ENCODE data around the gene ANKRD11.

DNA sequence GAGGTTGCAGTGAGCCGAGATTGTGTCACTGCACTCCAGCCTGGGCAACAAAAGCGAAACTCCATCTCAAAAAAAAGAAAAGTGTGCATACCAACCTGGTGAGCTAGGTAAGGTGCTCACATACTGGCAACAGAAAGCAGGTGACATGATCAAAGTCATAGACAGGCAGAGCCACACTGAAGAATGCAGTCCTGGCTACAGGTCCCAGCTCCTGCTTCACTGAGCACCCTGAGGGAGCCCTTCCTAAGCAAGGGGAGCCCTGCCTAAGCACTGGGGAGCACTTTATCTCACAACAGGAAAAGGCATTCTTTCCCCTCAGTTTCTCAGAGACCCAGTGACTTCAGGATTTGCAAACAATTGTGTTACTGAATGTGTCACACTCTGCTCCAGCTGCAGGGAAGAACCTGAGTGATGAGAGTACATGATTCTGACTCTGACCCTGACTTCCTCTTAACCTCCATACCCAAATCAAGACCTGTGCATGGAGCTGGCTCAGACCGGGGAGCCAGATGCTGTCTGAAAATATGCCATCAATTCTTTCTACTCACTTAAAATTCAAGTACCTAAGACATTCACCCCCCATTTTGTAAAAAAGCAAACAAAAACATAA, 40.5 kb downstream of the ANKRD11 start:
- TF ChIP-seq POLR2A (IDR thresholded peaks at IDR 0.05; ENCODE audit: low read length) (no peak), GATA1 (IDR thresholded peaks at IDR 0.05; ENCODE audit: low read depth, low read length) (no peak)
